IMR-90 (cell line): ENCODE measurements around the gene KCTD20. TPM values are rescaled to one million over a fixed set of nuclear protein-coding genes. Genes with fewer than 3 reads are reported as not detected.

Experiments used
- ATAC-seq: fragments of 200-7000 bp; cut with Tn5 transposase; 2 replicates; pipeline ENCODE4 v1.9.1; 2020; ENCODE audit warnings: low read depth, mild to moderate bottlenecking, moderate library complexity
- BruUV-seq: library from RNA; stranded (reverse); fragments of 400-500 nt; replicated peaks from 2 replicates; lab custom pipeline; 2021; lab: Mats Ljungman, UMichigan
- CTCF ChIA-PET: fragments of 300-600 bp; formaldehyde crosslinking; extraction: SDS; loops from one replicate; lab custom pipeline; 2021; ENCODE audit warnings: antibody characterized with exemption; lab: Yijun Ruan, JAX
- POLR2A ChIA-PET: fragments of 300-600 bp; sonication (Branson Sonifier 250); formaldehyde crosslinking; loops from one replicate; lab custom pipeline; 2022; ENCODE audit warnings: antibody characterized with exemption; ENCODE audit not compliant: unreplicated experiment; lab: Charles Lee
- DNase-seq: peaks from one replicate; pipeline ENCODE4 v3.0.0; 2013
- H2AFZ ChIP-seq: replicated peaks from 2 replicates; pipeline ENCODE3; 2013; ENCODE audit warnings: low read length, mild to moderate bottlenecking; ENCODE audit not compliant: poor library complexity
- H2AK5ac ChIP-seq: 2 replicates; pipeline ENCODE4 v1.6.1; 2013; ENCODE audit warnings: low read depth, low read length, inconsistent platforms
- H2AK9ac ChIP-seq: replicated peaks from 2 replicates; pipeline ENCODE3; 2013; ENCODE audit warnings: mild to moderate bottlenecking, low read depth, low read length, moderate library complexity; ENCODE audit not compliant: poor library complexity
- H2BK120ac ChIP-seq: 2 replicates; pipeline ENCODE4 v1.6.1; 2013; ENCODE audit warnings: low read depth, low read length, inconsistent platforms
- H2BK15ac ChIP-seq: 3 replicates; pipeline ENCODE4 v1.6.1; 2013; ENCODE audit warnings: low read depth, low read length, inconsistent platforms
- H2BK20ac ChIP-seq: 2 replicates; pipeline ENCODE4 v1.6.1; 2013; ENCODE audit warnings: low read depth, mild to moderate bottlenecking, inconsistent platforms, low read length, moderate library complexity
- H2BK5ac ChIP-seq: 2 replicates; pipeline ENCODE4 v1.6.1; 2013; ENCODE audit warnings: mild to moderate bottlenecking, low read depth, low read length, inconsistent platforms; ENCODE audit not compliant: poor library complexity, severe bottlenecking
- H3K14ac ChIP-seq: replicated peaks from 2 replicates; pipeline ENCODE4 v1.6.1; 2013; ENCODE audit warnings: low read depth, low read length, inconsistent platforms
- H3K18ac ChIP-seq: 2 replicates; pipeline ENCODE4 v1.6.1; 2013; ENCODE audit warnings: low read depth, low read length, control low read depth
- H3K23ac ChIP-seq: 2 replicates; pipeline ENCODE4 v1.6.1; 2013; ENCODE audit warnings: low read depth, low read length, inconsistent platforms
- H3K27ac ChIP-seq: 2 replicates; pipeline ENCODE4 v1.5.1; 2013; ENCODE audit warnings: mild to moderate bottlenecking, control low read depth, low read length; ENCODE audit not compliant: insufficient read depth
- H3K27me3 ChIP-seq: 2 replicates; pipeline ENCODE4 v1.6.1; 2013; ENCODE audit warnings: low read length; ENCODE audit not compliant: control insufficient read depth, insufficient read depth
- H3K36me3 ChIP-seq: 2 replicates; pipeline ENCODE4 v1.6.1; 2013; ENCODE audit warnings: low read length, mixed read lengths; ENCODE audit not compliant: control insufficient read depth, insufficient read depth
- H3K4ac ChIP-seq: 2 replicates; pipeline ENCODE4 v1.6.1; 2013; ENCODE audit warnings: low read depth, low read length, inconsistent platforms
- H3K4me1 ChIP-seq: 2 replicates; pipeline ENCODE4 v1.6.1; 2013; ENCODE audit warnings: low read length, mixed read lengths; ENCODE audit not compliant: control insufficient read depth, insufficient read depth
- H3K4me2 ChIP-seq: 2 replicates; pipeline ENCODE4 v1.6.1; 2013; ENCODE audit warnings: low read depth, mild to moderate bottlenecking, control low read depth, low read length, moderate library complexity
- H3K4me3 ChIP-seq: 2 replicates; pipeline ENCODE4 v1.5.1; 2013; ENCODE audit warnings: low read depth, mild to moderate bottlenecking, control low read depth, low read length, moderate library complexity; ENCODE audit not compliant: insufficient read depth
- H3K56ac ChIP-seq: 2 replicates; pipeline ENCODE4 v1.6.1; 2013; ENCODE audit warnings: low read length, inconsistent platforms; ENCODE audit not compliant: insufficient read depth; ENCODE audit errors: extremely low read depth
- H3K79me1 ChIP-seq, 2 experiments: 2 replicates each; pipeline ENCODE4 v1.6.1; 2013; ENCODE audit warnings: low read length in 2 of 2, inconsistent platforms in 1 of 2, low read depth in 1 of 2
- H3K9ac ChIP-seq: 2 replicates; pipeline ENCODE4 v1.6.1; 2013; ENCODE audit warnings: low read depth, low read length, control low read depth
- H3K9me1 ChIP-seq: 2 replicates; pipeline ENCODE4 v1.6.1; 2013; ENCODE audit warnings: low read length, inconsistent platforms; ENCODE audit not compliant: insufficient read depth
- H3K9me3 ChIP-seq: 2 replicates; pipeline ENCODE4 v1.6.1; 2013; ENCODE audit warnings: low read length; ENCODE audit not compliant: control insufficient read depth, insufficient read depth
- H4K20me1 ChIP-seq: 2 replicates; pipeline ENCODE4 v1.6.1; 2013; ENCODE audit warnings: low read length, inconsistent platforms; ENCODE audit not compliant: insufficient read depth
- H4K5ac ChIP-seq: 2 replicates; pipeline ENCODE4 v1.6.1; 2013; ENCODE audit warnings: mild to moderate bottlenecking, low read depth, low read length, control low read depth
- H4K8ac ChIP-seq, 2 experiments: 2 replicates each; pipeline ENCODE4 v1.6.1; 2013; ENCODE audit warnings: low read depth in 2 of 2, low read length in 2 of 2, control low read depth in 1 of 2, inconsistent platforms in 1 of 2
- H4K91ac ChIP-seq: 2 replicates; pipeline ENCODE4 v1.6.1; 2013; ENCODE audit warnings: low read depth, low read length, inconsistent platforms; ENCODE audit not compliant: insufficient read depth
- BHLHE40 ChIP-seq: fragments of 150-350 bp; IDR thresholded peaks from 2 replicates; pipeline ENCODE4 v1.6.1; 2016; ENCODE audit warnings: mild to moderate bottlenecking, low read depth, low read length
- CEBPB ChIP-seq: IDR thresholded peaks from 2 replicates; pipeline ENCODE4 v1.6.1; 2012; ENCODE audit warnings: low read depth, low read length, improper control_type of control experiment
- MAFK ChIP-seq: IDR thresholded peaks from 2 replicates; pipeline ENCODE4 v1.6.1; 2012; ENCODE audit warnings: low read depth, low read length, improper control_type of control experiment
- POLR2A ChIP-seq: IDR thresholded peaks from 2 replicates; pipeline ENCODE4 v1.6.1; 2012; ENCODE audit warnings: mild to moderate bottlenecking, low read depth, low read length
- SMC3 ChIP-seq: fragments of 150-350 bp; IDR thresholded peaks from 2 replicates; pipeline ENCODE4 v1.6.1; 2016; ENCODE audit warnings: low read depth, mild to moderate bottlenecking, antibody characterized with exemption, low read length, moderate library complexity
- WGBS, 2 experiments: methylation state at CpG; one replicate each; pipeline versions ENCODE4 v1.1.5 to v1.1.7; 2013; ENCODE audit warnings: missing lambda C conversion rate in 2 of 2; ENCODE audit not compliant: insufficient read length in 1 of 2; ENCODE audit errors: extremely low coverage in 2 of 2; 5-methylcytosine and 5-hydroxymethylcytosine counted together
- dilution Hi-C: fragments of 300-500 bp; cut with HindIII; formaldehyde crosslinking; loops from one replicate; pipeline ENCODE4 v1.14.3; 2018; ENCODE audit warnings: low sequenced_read_pairs; ENCODE audit not compliant: unreplicated experiment
- in situ Hi-C: fragments of 300-500 bp; cut with MboI; formaldehyde crosslinking; loops from 3 replicates; pipeline ENCODE4 v1.14.3; 2019; ENCODE audit warnings: low sequenced_read_pairs, inconsistent platforms, mixed read lengths
- intact Hi-C: fragments of 100-400 bp; cut with micrococcal nuclease; formaldehyde crosslinking; loops from 2 replicates; pipeline ENCODE4 v1.10.0; 2022
- polyA plus RNA-seq, 3 experiments: library from polyadenylated mRNA; depleted of rRNA; stranded (reverse); fragments of >200 nt; gene quantifications; 2 replicates each; pipeline ENCODE4 v1.2.3, GENCODE V29; 2012; ENCODE audit warnings: low replicate concordance in 1 of 3
- total RNA-seq: library from RNA; depleted of rRNA; stranded (reverse); fragments of >200 nt; gene quantifications from 2 replicates; pipeline ENCODE4 v1.2.3, GENCODE V29; 2012
- TF ChIP-seq, protein P1 (sequence below): conservative IDR thresholded peaks from 2 replicates; pipeline ENCODE4 v1.5.1; 2012; ENCODE audit warnings: mild to moderate bottlenecking, low read depth, low read length, improper control_type of control experiment

The KCTD20 gene
- total and polyA plus RNA-seq, 2 of the 4 experiments (the other 2 are of a cell fraction): 55.4 to 150 TPM

DNA sequence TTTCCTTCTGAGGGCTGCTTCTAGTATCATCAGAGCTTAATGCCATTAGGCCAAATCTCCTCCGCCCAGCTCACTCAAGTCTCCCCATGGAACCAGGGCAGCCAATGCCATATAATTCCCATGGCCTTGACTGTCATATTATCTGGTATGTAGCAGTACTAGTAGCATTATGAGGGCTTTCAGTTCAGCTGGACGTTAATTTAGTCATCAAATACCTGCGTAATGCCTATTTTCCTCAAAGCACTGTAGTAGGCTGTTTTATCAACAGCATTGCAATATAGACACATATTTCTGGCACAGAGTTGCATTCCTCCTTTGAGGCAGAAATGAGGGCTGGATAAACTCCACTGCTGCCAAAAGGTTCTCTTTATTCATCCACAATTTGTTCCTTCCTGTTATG is 1.7 kb downstream of the KCTD20 start:
- Histone ChIP-seq H3K4me1 (peaks cover 6% of the 10 kb centered on the region), H3K4ac (peak overlapping the region; percentile 89; the same call in 1 of the 2 replicates), H3K36me3 (peaks cover 4% of the 10 kb centered on the region), H2AFZ (no peak overlapping the region), H2AK5ac (peak overlapping the region; percentile 31; the same call in 1 of the 2 replicates), H3K23ac (peak overlapping the region; percentile 73), H3K56ac (peak overlapping the region; percentile 79; the same call in 1 of the 2 replicates), H4K91ac (0 out of 2 replicates have a peak overlapping the region, but pooled peaks have one; percentile 54), H3K9ac (peak overlapping the region; percentile 96), H3K9me1 (no peaks in the 10 kb centered on the region; the same call in 1 of the 2 replicates), H3K27ac (peak overlapping the region; percentile 40; the same call in 1 of the 2 replicates), H3K27me3 (no peaks in the 10 kb centered on the region), H4K8ac (peak overlapping the region in 1 of 2 experiments; percentile 55; a peak in 1 of 4 replicates), H3K79me1 (peaks cover 0 to 52% of the 10 kb centered on the region in 2 experiments; a peak in 3 of 4 replicates), H3K18ac (no peak overlapping the region; the same call in 1 of the 2 replicates), H2AK9ac (peak overlapping the region; percentile 6), H4K20me1 (peaks cover 27% of the 10 kb centered on the region), H3K9me3 (0 out of 2 replicates have a peak, but pooled peaks cover 2% of the 10 kb centered on the region), H2BK120ac (peak overlapping the region; percentile 12; the same call in 1 of the 2 replicates), H2BK20ac (no peak overlapping the region; the same call in 1 of the 2 replicates), H4K5ac (no peak overlapping the region), H3K4me2 (peak overlapping the region; percentile 85), H2BK5ac (peak overlapping the region; percentile 95), H2BK15ac (0 out of 3 replicates have a peak overlapping the region, but pooled peaks have one; percentile 1), H3K4me3 (peak overlapping the region; percentile 89), H3K14ac (peak overlapping the region; percentile 62)
- POLR2A ChIA-PET: no interaction called here
- TF ChIP-seq MAFK (peak; percentile 73), BHLHE40 (no peak), POLR2A (peak; percentile 65), SMC3 (no peak), CEBPB (peak; percentile 69)
- TF ChIP-seq, protein P1, sequence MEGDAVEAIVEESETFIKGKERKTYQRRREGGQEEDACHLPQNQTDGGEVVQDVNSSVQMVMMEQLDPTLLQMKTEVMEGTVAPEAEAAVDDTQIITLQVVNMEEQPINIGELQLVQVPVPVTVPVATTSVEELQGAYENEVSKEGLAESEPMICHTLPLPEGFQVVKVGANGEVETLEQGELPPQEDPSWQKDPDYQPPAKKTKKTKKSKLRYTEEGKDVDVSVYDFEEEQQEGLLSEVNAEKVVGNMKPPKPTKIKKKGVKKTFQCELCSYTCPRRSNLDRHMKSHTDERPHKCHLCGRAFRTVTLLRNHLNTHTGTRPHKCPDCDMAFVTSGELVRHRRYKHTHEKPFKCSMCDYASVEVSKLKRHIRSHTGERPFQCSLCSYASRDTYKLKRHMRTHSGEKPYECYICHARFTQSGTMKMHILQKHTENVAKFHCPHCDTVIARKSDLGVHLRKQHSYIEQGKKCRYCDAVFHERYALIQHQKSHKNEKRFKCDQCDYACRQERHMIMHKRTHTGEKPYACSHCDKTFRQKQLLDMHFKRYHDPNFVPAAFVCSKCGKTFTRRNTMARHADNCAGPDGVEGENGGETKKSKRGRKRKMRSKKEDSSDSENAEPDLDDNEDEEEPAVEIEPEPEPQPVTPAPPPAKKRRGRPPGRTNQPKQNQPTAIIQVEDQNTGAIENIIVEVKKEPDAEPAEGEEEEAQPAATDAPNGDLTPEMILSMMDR: no peak
- ATAC-seq: peak; percentile 4
- dilution Hi-C loops (no loop called here), in situ Hi-C loops (no loop called here), intact Hi-C loops (no loop called here)
- WGBS, 2 experiments: no CpG with 5 or more reads among the region's 3 CpGs
- DNase-seq: peak; percentile 86
- CTCF ChIA-PET: interaction anchor here (0.6 kb wide), 1 partner anchor 38 kb away, joined by 6 read pairs; no protein-coding TSS in a partner anchor
- BruUV-seq: no TSS peak
